Activated T-helper 17 cell treated with anti-CD3 and anti-CD28 coated beads, Interleukin-2, amount 50 U/mL, for 72 hours (primary cell): Measurements from ENCODE around the gene COL4A5. TPM values are rescaled to one million over a fixed set of nuclear protein-coding genes. Genes with fewer than 3 reads are reported as not detected.

ENCODE experiments used
- ATAC-seq: fragments of 150-1000 bp; cut with Tn5 transposase; replicated peaks from 2 replicates; pipeline ENCODE4 v1.10.0; 2021; ENCODE audit warnings: mild to moderate bottlenecking, moderate library complexity
- H3K27ac Mint-ChIP-seq: one replicate; pipeline ENCODE4 v1.8.0; 2022; ENCODE audit warnings: mixed read lengths
- H3K27me3 Mint-ChIP-seq: one replicate; pipeline ENCODE4 v1.8.0; 2022; ENCODE audit warnings: mixed read lengths
- H3K36me3 Mint-ChIP-seq: one replicate; pipeline ENCODE4 v1.8.0; 2022; ENCODE audit warnings: low read depth, mild to moderate bottlenecking, mixed read lengths
- H3K4me1 Mint-ChIP-seq: one replicate; pipeline ENCODE4 v1.8.0; 2022; ENCODE audit warnings: mixed read lengths
- H3K4me3 Mint-ChIP-seq: one replicate; pipeline ENCODE4 v1.8.0; 2022; ENCODE audit warnings: mild to moderate bottlenecking, mixed read lengths
- H3K9me3 Mint-ChIP-seq: one replicate; pipeline ENCODE4 v1.8.0; 2022; ENCODE audit warnings: mixed read lengths
- total RNA-seq, 2 donors: library from RNA; stranded (reverse); gene quantifications; one replicate each; pipeline ENCODE4 v1.2.3, GENCODE V29; 2022

The COL4A5 gene
- total RNA-seq, 2 donors from 2014 or later = not detected

DNA sequence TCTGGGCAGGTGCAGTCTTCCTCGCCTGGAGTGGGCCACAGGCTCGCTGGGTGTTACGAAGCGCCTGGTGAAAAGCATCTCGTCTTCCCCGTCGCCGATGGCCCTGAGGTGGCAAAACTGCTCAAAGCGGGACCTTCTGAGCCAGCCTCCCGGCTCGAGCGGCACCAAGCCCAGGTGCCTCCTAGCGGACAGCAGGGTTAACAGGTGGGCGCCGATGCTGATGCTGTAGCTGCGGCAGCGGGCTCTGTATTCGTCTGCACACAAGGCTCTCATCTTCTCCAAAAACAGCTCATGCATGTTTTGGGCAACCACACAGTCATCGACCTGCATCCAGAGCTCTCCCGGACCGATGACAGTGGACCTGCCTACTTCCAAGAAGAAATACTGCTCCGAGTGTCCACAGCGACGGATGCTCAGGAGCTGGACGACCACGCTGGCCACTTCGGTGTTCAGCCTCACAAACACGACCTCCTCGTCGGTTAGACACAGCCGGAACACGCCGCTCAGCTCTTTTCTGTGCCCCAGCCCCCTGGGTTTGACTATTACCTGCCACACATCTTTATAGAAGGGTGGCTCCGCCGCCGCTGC, 295.5 kb downstream of the COL4A5 start:
- H3K27me3 Mint-ChIP-seq = peaks cover 11% of the 10 kb centered on the region
- H3K27ac Mint-ChIP-seq = no peak overlapping the region
- H3K4me1 Mint-ChIP-seq = no peaks in the 10 kb centered on the region
- no peak overlapping the region for H3K4me3 Mint-ChIP-seq
- no peak for ATAC-seq
- no peaks in the 10 kb centered on the region for H3K36me3 Mint-ChIP-seq
- no peaks in the 10 kb centered on the region for H3K9me3 Mint-ChIP-seq

DNA sequence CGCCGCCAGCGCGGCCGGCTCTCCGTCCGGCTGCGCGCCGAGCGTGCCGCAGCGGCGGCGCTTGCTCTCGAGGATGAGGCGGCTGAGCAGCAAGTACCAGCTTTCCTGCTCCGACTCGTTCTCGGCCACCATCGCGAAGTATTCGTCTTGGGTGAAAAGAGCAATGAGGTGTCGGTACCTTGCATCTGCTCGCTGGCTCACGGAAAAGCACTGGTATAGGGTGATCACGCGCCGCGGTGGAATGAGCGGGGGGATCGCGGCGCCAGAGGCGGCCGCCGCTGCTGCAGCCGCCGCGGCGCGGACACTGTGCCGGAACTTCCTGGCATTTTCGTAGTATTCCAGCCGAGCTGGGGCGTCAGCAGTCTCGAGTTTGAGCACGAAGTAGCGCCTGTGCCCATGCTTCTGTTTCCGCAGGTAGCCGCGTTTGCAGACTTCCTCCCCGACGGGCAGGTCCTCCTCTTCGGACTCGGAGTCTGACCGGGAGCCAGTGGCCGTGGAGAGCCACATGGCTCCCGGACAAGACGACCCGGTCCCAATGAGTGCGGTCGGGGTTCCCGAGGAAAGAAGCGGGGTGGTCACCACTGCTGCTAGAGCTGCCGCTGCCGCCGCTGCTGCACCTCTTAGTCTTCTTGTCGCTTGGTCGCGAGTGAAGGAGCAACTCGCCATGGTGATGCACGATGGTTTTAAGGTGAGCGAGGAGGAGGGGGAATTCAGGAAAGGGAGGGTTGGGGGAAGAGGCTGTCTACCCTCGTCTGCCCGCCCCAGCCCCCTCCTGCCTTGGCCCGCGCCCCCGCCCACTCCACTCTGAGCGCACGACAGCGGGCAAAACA, 296.3 kb downstream of the COL4A5 start:
- no peak for ATAC-seq
- Mint-ChIP-seq H3K27ac (no peak overlapping the region), H3K4me1 (no peaks in the 10 kb centered on the region), H3K9me3 (no peaks in the 10 kb centered on the region), H3K36me3 (no peaks in the 10 kb centered on the region), H3K27me3 (peaks cover 8% of the 10 kb centered on the region), H3K4me3 (no peak overlapping the region)

DNA sequence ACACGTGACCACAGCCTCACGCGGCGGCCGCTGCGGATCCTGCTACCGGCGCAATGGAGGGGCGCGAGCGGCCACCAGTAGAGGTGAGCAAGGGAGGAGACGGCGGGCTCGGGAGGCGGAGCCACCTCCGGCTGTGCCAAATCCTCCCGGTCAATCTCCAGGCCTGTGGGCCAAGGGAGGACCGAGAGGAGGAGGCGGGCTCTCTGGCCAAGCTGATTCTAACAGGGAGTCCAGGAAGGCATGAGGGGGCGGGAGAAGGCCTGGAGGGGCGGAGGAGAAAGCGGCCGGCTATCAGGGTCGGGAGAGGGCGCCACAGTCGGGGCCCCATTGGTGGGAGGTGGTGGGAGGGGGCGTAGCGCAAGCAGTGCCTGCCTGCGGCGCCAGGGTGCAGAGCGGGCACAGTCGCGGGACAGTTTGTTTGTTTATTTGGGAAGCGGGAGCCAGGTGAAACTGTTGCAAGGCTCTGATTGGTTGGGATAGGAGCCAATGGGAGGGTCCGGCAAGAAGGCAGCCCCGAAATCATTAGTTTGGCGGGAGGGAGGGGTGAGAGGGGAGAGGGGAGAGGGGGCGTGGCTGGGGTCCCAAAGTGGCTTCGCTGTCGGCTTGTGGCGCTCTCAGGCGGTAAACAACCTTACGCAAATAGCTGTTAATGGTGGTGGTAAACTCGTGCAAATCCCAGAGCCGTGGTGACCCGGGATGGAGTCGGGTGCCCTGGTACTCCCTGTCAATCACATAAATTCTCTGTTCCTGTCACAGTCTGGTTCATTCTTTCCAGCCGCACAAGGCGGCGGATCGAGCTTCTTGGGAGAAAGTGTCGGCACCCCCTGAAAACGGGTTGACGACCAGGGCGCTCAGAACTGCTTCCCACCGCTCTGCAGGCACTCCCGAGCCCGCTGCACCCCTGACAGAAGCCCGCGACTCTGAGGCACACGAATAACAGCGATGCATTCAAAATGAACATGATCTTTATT, 297.2 kb downstream of the COL4A5 start, which contains the start of gene IRS4:
TSS of gene IRS4 (minus strand) at position 55 of the 971 bp plus-strand sequence.
- Mint-ChIP-seq H3K27ac (no peak within 1 kb of the TSS), H3K9me3 (no peaks in the 10 kb centered on the region), H3K27me3 (peaks cover 8% of the 10 kb centered on the region), H3K4me1 (no peaks in the 10 kb centered on the region), H3K4me3 (no peak within 1 kb of the TSS), H3K36me3 (no peaks in the 10 kb centered on the region)
- no peak for ATAC-seq

DNA sequence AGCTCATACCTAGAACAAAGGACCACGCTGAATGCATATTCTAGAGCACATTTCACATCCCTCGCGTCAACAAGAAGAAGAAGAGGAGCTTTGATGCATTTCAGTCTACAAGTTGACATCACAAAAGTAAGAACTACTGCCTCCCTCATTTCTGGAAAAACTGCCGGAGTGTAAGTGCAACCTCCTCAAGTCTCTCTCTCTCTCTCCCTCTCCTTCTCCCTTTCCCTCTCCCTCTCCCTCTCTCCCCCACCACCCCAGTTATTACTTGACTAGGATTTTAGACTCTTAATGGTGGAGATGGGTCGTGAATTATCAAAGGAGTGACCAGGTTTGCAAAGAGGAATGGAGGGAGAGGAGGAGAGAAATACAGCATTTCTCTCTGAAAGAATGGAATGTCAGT, 298.1 kb downstream of the COL4A5 start:
- H3K27me3 Mint-ChIP-seq = peaks cover 8% of the 10 kb centered on the region

DNA sequence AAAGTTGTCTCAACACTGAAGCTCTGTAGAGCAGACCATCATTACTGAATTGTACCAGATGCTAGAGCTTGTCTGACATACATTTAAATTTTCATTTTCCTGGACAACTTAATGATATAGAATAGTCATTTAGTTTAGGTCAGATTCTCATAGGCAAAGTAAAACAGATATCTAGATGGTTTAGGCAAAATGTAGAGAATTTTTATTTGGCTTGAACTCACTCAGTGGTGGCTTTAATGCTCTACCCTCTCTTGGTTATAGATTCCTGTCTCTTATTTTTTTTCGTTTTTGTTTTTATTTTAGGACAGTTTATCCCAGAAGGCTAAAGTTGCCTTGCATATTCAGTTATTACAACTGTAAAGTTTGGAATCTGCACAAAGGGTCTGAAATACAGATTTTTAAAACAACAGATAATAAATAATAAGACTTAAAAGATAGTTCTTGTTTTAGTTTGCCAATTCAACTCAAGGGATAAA, 300.7 kb downstream of the COL4A5 start:
- ATAC-seq = no peak

More for the DNA sequence above, 298.1 kb downstream of the COL4A5 start:
- no peak for ATAC-seq
- no peak overlapping the region for H3K27ac Mint-ChIP-seq
- H3K36me3 Mint-ChIP-seq = no peaks in the 10 kb centered on the region
- no peaks in the 10 kb centered on the region for H3K4me1 Mint-ChIP-seq
- no peaks in the 10 kb centered on the region for H3K9me3 Mint-ChIP-seq
- H3K4me3 Mint-ChIP-seq = no peak overlapping the region

More for the DNA sequence above, 300.7 kb downstream of the COL4A5 start:
- Mint-ChIP-seq H3K4me3 (no peak overlapping the region), H3K36me3 (no peaks in the 10 kb centered on the region), H3K27me3 (peaks cover 4% of the 10 kb centered on the region), H3K4me1 (no peaks in the 10 kb centered on the region), H3K9me3 (no peaks in the 10 kb centered on the region), H3K27ac (no peak overlapping the region)

Other genes with a start within 250 kb of the COL4A5 start
- not detected for gene COL4A6, start 1.4 kb upstream of the COL4A5 start, total RNA-seq